IPS-NIHi7 (cell line): ENCODE data around the gene AGFG1.

Source experiments
- DNase-seq: peaks from one replicate; pipeline ENCODE4 v3.0.0; 2012; ENCODE audit warnings: mixed read lengths; ENCODE audit errors: extremely low spot score

AGFG1 gene

GRCh38 chr2:227606476-227606875, 134.5 kb downstream of the AGFG1 start:
- no peak for DNase-seq

GRCh38 chr2:227607941-227608340, 136.0 kb downstream of the AGFG1 start:
- DNase-seq = no peak

- no peak for DNase-seq
These were observed 136.8 kb downstream of the AGFG1 start for GRCh38 chr2:227608561-227609338.

- DNase-seq = no peak
These were observed 138.2 kb downstream of the AGFG1 start for GRCh38 chr2:227610123-227610522.
